Neural cell (in vitro differentiated cells): ENCODE measurements around the gene RBM8A. TPM values are rescaled to one million over a fixed set of nuclear protein-coding genes. Genes with fewer than 3 reads are reported as not detected.

ENCODE experiments used
- H2AFZ ChIP-seq: fragments of 200-600, 300-800 bp; sonication (generic), shearing (Covaris generic); 2 replicates; pipeline ENCODE4 v1.6.0; 2014; ENCODE audit warnings: low read depth, mild to moderate bottlenecking, antibody characterized with exemption, low read length, moderate library complexity
- H3F3A ChIP-seq: fragments of 200-600 bp; shearing (Covaris generic); 2 replicates; pipeline ENCODE4 v1.6.1; 2016; ENCODE audit warnings: mild to moderate bottlenecking, moderate library complexity, mixed read lengths, antibody characterized with exemption, low read length; ENCODE audit not compliant: insufficient read depth, poor library complexity, severe bottlenecking
- H3K27ac ChIP-seq: fragments of 200-600, 300-800 bp; sonication (generic), shearing (Covaris generic); 2 replicates; pipeline ENCODE4 v1.5.1; 2014; ENCODE audit warnings: mild to moderate bottlenecking, low read length, moderate library complexity
- H3K27me3 ChIP-seq: fragments of 300-800, 200-600 bp; sonication (generic), shearing (Covaris generic); 2 replicates; pipeline ENCODE4 v1.6.0; 2014; ENCODE audit warnings: mild to moderate bottlenecking, low read depth, low read length, moderate library complexity; ENCODE audit not compliant: insufficient read depth
- H3K36me3 ChIP-seq: fragments of 300-800, 200-600 bp; sonication (generic), shearing (Covaris generic); 2 replicates; pipeline ENCODE4 v1.5.1; 2014; ENCODE audit warnings: mild to moderate bottlenecking, antibody characterized with exemption, low read length, moderate library complexity; ENCODE audit not compliant: insufficient read depth
- H3K4me2 ChIP-seq: fragments of 300-800, 200-600 bp; sonication (generic), shearing (Covaris generic); 2 replicates; pipeline ENCODE4 v1.6.0; 2014; ENCODE audit warnings: mild to moderate bottlenecking, low read length
- H3K4me3 ChIP-seq: fragments of 300-800, 200-600 bp; sonication (generic), shearing (Covaris generic); 2 replicates; pipeline ENCODE4 v1.5.1; 2014; ENCODE audit warnings: mild to moderate bottlenecking, low read length, moderate library complexity
- H3K79me2 ChIP-seq: fragments of 200-600 bp; shearing (Covaris generic); replicated peaks from 2 replicates; pipeline ENCODE4 v1.6.0; 2014; ENCODE audit warnings: mild to moderate bottlenecking, low read length, moderate library complexity; ENCODE audit not compliant: insufficient read depth
- H3K9ac ChIP-seq: fragments of 300-800, 200-600 bp; sonication (generic), shearing (Covaris generic); 2 replicates; pipeline ENCODE4 v1.6.1; 2016; ENCODE audit warnings: mild to moderate bottlenecking, low read length, mixed read lengths
- H3K9me2 ChIP-seq: fragments of 200-600 bp; shearing (Covaris generic); 2 replicates; pipeline ENCODE4 v1.6.1; 2016; ENCODE audit warnings: mild to moderate bottlenecking, low read length, mixed read lengths; ENCODE audit not compliant: insufficient read depth
- H3K9me3 ChIP-seq: fragments of 200-600, 300-800 bp; sonication (generic), shearing (Covaris generic); 2 replicates; pipeline ENCODE4 v1.6.1; 2016; ENCODE audit warnings: mild to moderate bottlenecking, mixed run types, low read length, moderate library complexity, mixed read lengths
- H4K20me1 ChIP-seq: fragments of 200-600 bp; shearing (Covaris generic); 2 replicates; pipeline ENCODE4 v1.6.1; 2016; ENCODE audit warnings: mild to moderate bottlenecking, mixed run types; ENCODE audit not compliant: insufficient read depth
- EP300 ChIP-seq: fragments of 450-650 bp; conservative IDR thresholded peaks from 2 replicates; pipeline ENCODE4 v1.6.1; 2014; ENCODE audit warnings: antibody characterized with exemption, mild to moderate bottlenecking, moderate library complexity; ENCODE audit not compliant: poor library complexity, severe bottlenecking
- EZH2 ChIP-seq: fragments of 200-600, 300-800 bp; shearing (Covaris generic), sonication (generic); IDR thresholded peaks from 2 replicates; pipeline ENCODE4 v1.6.1; 2014; ENCODE audit warnings: antibody characterized with exemption, low read length, borderline replicate concordance, mild to moderate bottlenecking; ENCODE audit not compliant: insufficient read depth, poor library complexity, severe bottlenecking
- MXI1 ChIP-seq: fragments of 450-650 bp; conservative IDR thresholded peaks from 2 replicates; pipeline ENCODE4 v1.6.1; 2014; ENCODE audit warnings: antibody characterized with exemption, mild to moderate bottlenecking; ENCODE audit not compliant: poor library complexity, severe bottlenecking
- POLR2AphosphoS5 ChIP-seq: IDR thresholded peaks from 2 replicates; pipeline ENCODE4 v1.6.1; 2012
- RAD21 ChIP-seq: fragments of 450-650 bp; conservative IDR thresholded peaks from 2 replicates; pipeline ENCODE4 v1.6.1; 2014; ENCODE audit warnings: antibody characterized with exemption, mild to moderate bottlenecking, moderate library complexity
- SMC3 ChIP-seq: fragments of 450-650 bp; conservative IDR thresholded peaks from 2 replicates; pipeline ENCODE4 v1.6.1; 2014; ENCODE audit warnings: antibody characterized with exemption, mild to moderate bottlenecking, moderate library complexity; ENCODE audit not compliant: poor library complexity
- TAF1 ChIP-seq: IDR thresholded peaks from 2 replicates; pipeline ENCODE4 v1.6.1; 2012; ENCODE audit warnings: low read depth
- polyA plus RNA-seq: library from polyadenylated mRNA; depleted of rRNA; stranded (reverse); fragments of >200 nt; gene quantifications from 2 replicates; pipeline ENCODE4 v1.2.3, GENCODE V29; 2014
- TF ChIP-seq, protein P1 (sequence below): fragments of 450-650 bp; IDR thresholded peaks from 2 replicates; pipeline ENCODE4 v1.5.1; 2014; ENCODE audit warnings: antibody characterized with exemption, mild to moderate bottlenecking, moderate library complexity; ENCODE audit not compliant: poor library complexity, severe bottlenecking
- TF ChIP-seq, protein P2 (sequence below): IDR thresholded peaks from 2 replicates; pipeline ENCODE4 v1.6.1; 2012; ENCODE audit warnings: borderline replicate concordance

RBM8A gene
- polyA plus RNA-seq, 1 donor from 2014 or later, result 366 TPM

DNA sequence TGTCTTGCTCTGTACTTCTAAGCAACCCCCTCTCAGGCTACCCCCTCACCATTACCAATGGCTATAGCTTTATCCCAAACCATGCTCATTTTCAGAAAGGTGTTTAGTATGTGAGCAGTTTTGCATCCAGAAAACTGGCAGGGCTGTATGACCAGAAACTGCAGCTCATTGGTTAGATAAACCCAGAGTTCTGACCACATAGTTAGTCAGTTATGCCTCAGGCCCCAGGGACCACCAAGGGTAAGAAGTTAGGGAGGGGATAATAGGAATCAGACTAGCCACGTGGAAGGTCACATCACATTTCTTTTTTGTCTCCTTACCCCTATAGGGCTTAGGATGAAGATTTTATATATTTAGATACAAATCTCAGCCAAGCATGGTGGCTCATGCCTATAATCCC is 18.6 kb downstream of the RBM8A start:
- Histone ChIP-seq H3F3A (no peaks in the 10 kb centered on the region), H3K4me2 (no peak overlapping the region), H3K36me3 (no peaks in the 10 kb centered on the region), H3K4me3 (no peak overlapping the region), H3K9me2 (no peaks in the 10 kb centered on the region), H3K9me3 (no peaks in the 10 kb centered on the region), H4K20me1 (no peaks in the 10 kb centered on the region), H2AFZ (no peak overlapping the region), H3K27ac (no peak overlapping the region), H3K27me3 (no peaks in the 10 kb centered on the region), H3K9ac (no peak overlapping the region), H3K79me2 (no peaks in the 10 kb centered on the region)
- TF ChIP-seq, protein P1, sequence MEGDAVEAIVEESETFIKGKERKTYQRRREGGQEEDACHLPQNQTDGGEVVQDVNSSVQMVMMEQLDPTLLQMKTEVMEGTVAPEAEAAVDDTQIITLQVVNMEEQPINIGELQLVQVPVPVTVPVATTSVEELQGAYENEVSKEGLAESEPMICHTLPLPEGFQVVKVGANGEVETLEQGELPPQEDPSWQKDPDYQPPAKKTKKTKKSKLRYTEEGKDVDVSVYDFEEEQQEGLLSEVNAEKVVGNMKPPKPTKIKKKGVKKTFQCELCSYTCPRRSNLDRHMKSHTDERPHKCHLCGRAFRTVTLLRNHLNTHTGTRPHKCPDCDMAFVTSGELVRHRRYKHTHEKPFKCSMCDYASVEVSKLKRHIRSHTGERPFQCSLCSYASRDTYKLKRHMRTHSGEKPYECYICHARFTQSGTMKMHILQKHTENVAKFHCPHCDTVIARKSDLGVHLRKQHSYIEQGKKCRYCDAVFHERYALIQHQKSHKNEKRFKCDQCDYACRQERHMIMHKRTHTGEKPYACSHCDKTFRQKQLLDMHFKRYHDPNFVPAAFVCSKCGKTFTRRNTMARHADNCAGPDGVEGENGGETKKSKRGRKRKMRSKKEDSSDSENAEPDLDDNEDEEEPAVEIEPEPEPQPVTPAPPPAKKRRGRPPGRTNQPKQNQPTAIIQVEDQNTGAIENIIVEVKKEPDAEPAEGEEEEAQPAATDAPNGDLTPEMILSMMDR, result no peak

DNA sequence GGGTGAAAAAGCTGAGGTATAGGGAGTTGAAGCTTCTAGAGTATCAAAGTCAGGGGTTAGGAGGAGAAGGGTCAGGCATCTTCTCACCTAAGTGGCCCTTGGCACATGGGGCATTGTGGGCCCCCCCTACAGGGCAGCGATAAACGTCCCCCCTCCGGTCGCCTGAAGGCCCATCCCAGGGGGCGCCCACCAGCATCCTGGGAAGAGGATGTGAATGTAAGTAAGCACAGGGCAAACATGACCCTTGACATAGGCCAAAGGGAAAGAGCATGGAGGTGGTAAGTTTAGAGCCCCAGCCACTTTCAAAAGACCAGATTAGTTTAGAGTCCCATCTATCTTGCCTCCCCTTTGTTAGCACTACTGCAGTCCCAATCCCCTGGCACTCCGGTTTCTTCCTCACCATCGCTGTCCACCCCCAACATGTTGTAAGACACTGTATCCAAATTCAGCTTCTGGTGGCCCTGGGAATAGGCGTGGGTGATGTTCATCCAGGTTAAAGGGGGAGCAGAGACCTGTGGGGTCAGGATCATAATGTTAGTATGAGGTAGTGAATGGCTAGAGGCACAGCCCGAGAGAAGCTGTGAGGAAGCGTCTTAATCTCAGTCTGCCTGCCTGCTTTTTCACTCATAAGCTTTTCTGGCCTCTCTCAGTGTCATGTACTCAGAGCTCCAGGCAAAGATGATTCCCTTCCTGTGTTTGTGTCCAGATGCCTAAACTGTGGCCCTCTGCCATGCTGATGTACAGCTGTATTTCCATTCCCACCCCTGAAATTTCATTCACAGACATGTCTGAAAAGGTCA is 20.1 kb downstream of the RBM8A start:
- Histone ChIP-seq H3K27ac (no peak overlapping the region), H3K36me3 (no peaks in the 10 kb centered on the region), H3F3A (no peaks in the 10 kb centered on the region), H3K27me3 (no peaks in the 10 kb centered on the region), H3K79me2 (no peaks in the 10 kb centered on the region), H3K9ac (no peak overlapping the region), H3K9me3 (no peaks in the 10 kb centered on the region), H2AFZ (no peak overlapping the region), H3K4me2 (no peak overlapping the region), H3K9me2 (no peaks in the 10 kb centered on the region), H3K4me3 (no peak overlapping the region), H4K20me1 (no peaks in the 10 kb centered on the region)
- no peak for TF ChIP-seq TAF1
- TF ChIP-seq SMC3, result no peak
- no peak for TF ChIP-seq EZH2
- no peak for TF ChIP-seq EP300
- no peak for TF ChIP-seq MXI1
- TF ChIP-seq, protein P2, sequence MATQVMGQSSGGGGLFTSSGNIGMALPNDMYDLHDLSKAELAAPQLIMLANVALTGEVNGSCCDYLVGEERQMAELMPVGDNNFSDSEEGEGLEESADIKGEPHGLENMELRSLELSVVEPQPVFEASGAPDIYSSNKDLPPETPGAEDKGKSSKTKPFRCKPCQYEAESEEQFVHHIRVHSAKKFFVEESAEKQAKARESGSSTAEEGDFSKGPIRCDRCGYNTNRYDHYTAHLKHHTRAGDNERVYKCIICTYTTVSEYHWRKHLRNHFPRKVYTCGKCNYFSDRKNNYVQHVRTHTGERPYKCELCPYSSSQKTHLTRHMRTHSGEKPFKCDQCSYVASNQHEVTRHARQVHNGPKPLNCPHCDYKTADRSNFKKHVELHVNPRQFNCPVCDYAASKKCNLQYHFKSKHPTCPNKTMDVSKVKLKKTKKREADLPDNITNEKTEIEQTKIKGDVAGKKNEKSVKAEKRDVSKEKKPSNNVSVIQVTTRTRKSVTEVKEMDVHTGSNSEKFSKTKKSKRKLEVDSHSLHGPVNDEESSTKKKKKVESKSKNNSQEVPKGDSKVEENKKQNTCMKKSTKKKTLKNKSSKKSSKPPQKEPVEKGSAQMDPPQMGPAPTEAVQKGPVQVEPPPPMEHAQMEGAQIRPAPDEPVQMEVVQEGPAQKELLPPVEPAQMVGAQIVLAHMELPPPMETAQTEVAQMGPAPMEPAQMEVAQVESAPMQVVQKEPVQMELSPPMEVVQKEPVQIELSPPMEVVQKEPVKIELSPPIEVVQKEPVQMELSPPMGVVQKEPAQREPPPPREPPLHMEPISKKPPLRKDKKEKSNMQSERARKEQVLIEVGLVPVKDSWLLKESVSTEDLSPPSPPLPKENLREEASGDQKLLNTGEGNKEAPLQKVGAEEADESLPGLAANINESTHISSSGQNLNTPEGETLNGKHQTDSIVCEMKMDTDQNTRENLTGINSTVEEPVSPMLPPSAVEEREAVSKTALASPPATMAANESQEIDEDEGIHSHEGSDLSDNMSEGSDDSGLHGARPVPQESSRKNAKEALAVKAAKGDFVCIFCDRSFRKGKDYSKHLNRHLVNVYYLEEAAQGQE, result no peak
- TF ChIP-seq, protein P1, result no peak
- no peak for TF ChIP-seq POLR2AphosphoS5
- TF ChIP-seq RAD21, result no peak
